ENCODE measurements around the gene NDUFS6.

DNA sequence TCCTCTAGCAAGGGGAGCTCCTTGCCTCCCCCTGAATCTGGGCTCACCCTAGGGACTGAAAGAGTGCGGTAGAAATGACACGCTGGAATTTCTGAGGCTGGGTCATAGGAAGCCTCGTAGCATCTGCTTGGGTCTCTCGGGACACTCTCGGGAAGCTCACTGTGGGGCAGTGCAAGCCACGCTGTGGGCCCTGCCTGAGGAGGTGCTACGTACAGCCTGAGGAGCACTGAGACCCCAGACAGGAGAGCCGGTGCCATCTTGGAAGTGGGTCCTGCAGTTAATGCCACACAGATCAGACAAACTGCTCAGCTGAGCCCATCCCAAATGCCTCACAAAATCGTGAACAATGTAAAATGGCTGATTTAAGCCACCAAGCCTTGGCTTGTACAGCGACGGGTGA, 3.4 kb upstream of the NDUFS6 start:
- TF ChIP-seq CTCF (IDR thresholded peaks at IDR 0.05) (no peak), POLR2A (IDR thresholded peaks at IDR 0.05) (no peak)

Measured in testis (tissue), 2 donors.